ENCODE measurements around the gene NDUFA8.
A peak's percentile ranks its signal among the peaks of the same experiment; 100 is the strongest.

The NDUFA8 gene

GRCh38 chr9:122202111-122202510, 42.5 kb upstream of the NDUFA8 start:
- no peak overlapping the region for H3K4me3 ChIP-seq (ENCODE audit: low read depth, low read length)
- no peak for TF ChIP-seq CTCF (IDR thresholded peaks at IDR 0.05; ENCODE audit: low read depth, low read length)
- in situ Hi-C loops (cut with HindIII; ENCODE audit: low sequenced_read_pairs), result no loop called here
- DNase-seq (ENCODE audit: low read depth, low spot score), result no peak

- TF ChIP-seq CTCF (IDR thresholded peaks at IDR 0.05; ENCODE audit: low read depth, low read length), result no peak
- peak; percentile 35 for DNase-seq (ENCODE audit: low read depth, low spot score)
- no peak overlapping the region for H3K4me3 ChIP-seq (ENCODE audit: low read depth, low read length)
- in situ Hi-C loops (cut with HindIII; ENCODE audit: low sequenced_read_pairs), result no loop called here
These were observed 42.1 kb upstream of the NDUFA8 start for GRCh38 chr9:122201641-122202040.

- H3K4me3 ChIP-seq (ENCODE audit: low read depth, low read length), result no peak overlapping the region
- in situ Hi-C loops (cut with HindIII; ENCODE audit: low sequenced_read_pairs), result no loop called here
- peak; percentile 40 for DNase-seq (ENCODE audit: low read depth, low spot score)
- TF ChIP-seq CTCF (IDR thresholded peaks at IDR 0.05; ENCODE audit: low read depth, low read length), result no peak
These were observed 41.5 kb upstream of the NDUFA8 start for GRCh38 chr9:122200960-122201595.

GRCh38 chr9:122197882-122198281, 38.3 kb upstream of the NDUFA8 start:
- TF ChIP-seq CTCF (IDR thresholded peaks at IDR 0.05; ENCODE audit: low read depth, low read length), result no peak
- DNase-seq (ENCODE audit: low read depth, low spot score), result no peak
- in situ Hi-C loops (cut with HindIII; ENCODE audit: low sequenced_read_pairs), result no loop called here
- H3K4me3 ChIP-seq (ENCODE audit: low read depth, low read length), result no peak overlapping the region

GRCh38 chr9:122197426-122197825, 37.8 kb upstream of the NDUFA8 start:
- in situ Hi-C loops (cut with HindIII; ENCODE audit: low sequenced_read_pairs), result no loop called here
- TF ChIP-seq CTCF (IDR thresholded peaks at IDR 0.05; ENCODE audit: low read depth, low read length), result no peak
- no peak overlapping the region for H3K4me3 ChIP-seq (ENCODE audit: low read depth, low read length)
- DNase-seq (ENCODE audit: low read depth, low spot score), result no peak

GRCh38 chr9:122195875-122196274, 36.3 kb upstream of the NDUFA8 start:
- no peak overlapping the region for H3K4me3 ChIP-seq (ENCODE audit: low read depth, low read length)
- no peak for DNase-seq (ENCODE audit: low read depth, low spot score)
- TF ChIP-seq CTCF (IDR thresholded peaks at IDR 0.05; ENCODE audit: low read depth, low read length), result no peak
- in situ Hi-C loops (cut with HindIII; ENCODE audit: low sequenced_read_pairs), result no loop called here
